Right forelimb (tissue), 1 donor: ENCODE data around the gene BFSP2.
"Not testable (repeated sequence)": the region's sequence is repeated elsewhere in the genome, so short reads cannot be mapped to it uniquely, and the experiment has no call there.

Experiments used
- DNase-seq: peaks from one replicate; pipeline ENCODE4 v3.0.0-alpha.2; 2018

The BFSP2 gene

GRCh38 chr3:133482474-133482873 is 82.6 kb downstream of the BFSP2 start:
- DNase-seq, result not testable (repeated sequence)

- no peak for DNase-seq
Measured at GRCh38 chr3:133486658-133487057, 86.8 kb downstream of the BFSP2 start.

- no peak for DNase-seq
Measured at GRCh38 chr3:133487204-133487603, 87.3 kb downstream of the BFSP2 start.

- no peak for DNase-seq
Measured at GRCh38 chr3:133487920-133488540, 88.2 kb downstream of the BFSP2 start.

GRCh38 chr3:133488785-133489367 is 89.0 kb downstream of the BFSP2 start:
- no peak for DNase-seq

- DNase-seq, result no peak
Measured at GRCh38 chr3:133489466-133490085, 89.7 kb downstream of the BFSP2 start.

- no peak for DNase-seq
Measured at GRCh38 chr3:133490468-133491351, 90.9 kb downstream of the BFSP2 start.

- DNase-seq, result no peak
Measured at GRCh38 chr3:133491481-133492059, 91.7 kb downstream of the BFSP2 start.

- no peak for DNase-seq
Measured at GRCh38 chr3:133492159-133492741, 92.4 kb downstream of the BFSP2 start.

GRCh38 chr3:133494469-133494868 is 94.6 kb downstream of the BFSP2 start:
- DNase-seq, result no peak

- DNase-seq, result not testable (repeated sequence)
Measured at GRCh38 chr3:133502542-133502941, 102.7 kb downstream of the BFSP2 start.

- no peak for DNase-seq
Measured at GRCh38 chr3:133503409-133503808, 103.6 kb downstream of the BFSP2 start.

GRCh38 chr3:133504736-133505135 is 104.9 kb downstream of the BFSP2 start:
- DNase-seq, result no peak

- no peak for DNase-seq
Measured at GRCh38 chr3:133505813-133506212, 106.0 kb downstream of the BFSP2 start.

GRCh38 chr3:133506215-133506901 is 106.5 kb downstream of the BFSP2 start:
- DNase-seq, result no peak

- DNase-seq, result no peak
Measured at GRCh38 chr3:133509488-133509887, 109.6 kb downstream of the BFSP2 start.

GRCh38 chr3:133512416-133513089 is 112.7 kb downstream of the BFSP2 start:
- no peak for DNase-seq

- no peak for DNase-seq
Measured at GRCh38 chr3:133514418-133514817, 114.6 kb downstream of the BFSP2 start.

GRCh38 chr3:133515127-133515526 is 115.3 kb downstream of the BFSP2 start:
- no peak for DNase-seq

- no peak for DNase-seq
Measured at GRCh38 chr3:133520286-133520685, 120.4 kb downstream of the BFSP2 start.

GRCh38 chr3:133520938-133521337 is 121.1 kb downstream of the BFSP2 start:
- not testable (repeated sequence) for DNase-seq
